OCI-M2 (cell line): ENCODE measurements around the gene AFF4.
"Not testable (repeated sequence)": the region's sequence is repeated elsewhere in the genome, so short reads cannot be mapped to it uniquely, and the experiment has no call there.

ENCODE experiments used
- DNase-seq: peaks from one replicate; lab custom pipeline; 2025; ENCODE audit not compliant: unreplicated experiment; lab: John Stamatoyannopoulos, UW

AFF4 gene

DNA sequence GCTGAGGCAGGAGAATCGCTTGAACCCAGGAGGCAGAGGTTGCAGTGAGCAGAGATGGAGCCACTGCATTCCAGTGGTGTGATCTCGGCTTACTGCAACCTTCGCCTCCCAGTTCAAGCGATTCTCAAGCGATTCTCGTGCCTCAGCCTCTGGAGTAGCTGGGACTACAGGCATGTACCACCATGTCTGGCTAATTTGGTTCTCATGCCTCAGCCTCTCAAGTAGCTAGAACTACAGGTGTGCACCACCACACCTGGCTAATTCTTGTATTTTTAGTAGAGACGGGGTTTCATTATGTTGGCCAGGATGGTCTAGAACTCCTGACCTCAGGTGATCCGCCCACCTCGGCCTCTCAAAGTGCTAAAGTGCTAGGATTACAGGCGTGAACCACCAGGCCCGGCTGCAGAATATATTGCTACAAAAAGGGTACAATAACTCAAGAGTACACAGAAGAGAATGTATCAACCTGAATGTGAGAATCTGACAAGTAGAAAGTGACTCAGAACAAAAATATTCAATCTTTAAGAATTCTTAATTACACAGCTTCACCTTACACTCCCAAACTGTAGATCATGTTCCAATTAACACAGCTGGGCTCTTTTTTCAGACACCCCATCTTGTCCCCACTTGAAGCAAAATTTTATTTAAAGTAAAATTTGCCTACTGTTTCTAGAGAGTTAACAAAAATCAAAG, 2.2 kb downstream of the AFF4 start:
- DNase-seq = not testable (repeated sequence)

DNA sequence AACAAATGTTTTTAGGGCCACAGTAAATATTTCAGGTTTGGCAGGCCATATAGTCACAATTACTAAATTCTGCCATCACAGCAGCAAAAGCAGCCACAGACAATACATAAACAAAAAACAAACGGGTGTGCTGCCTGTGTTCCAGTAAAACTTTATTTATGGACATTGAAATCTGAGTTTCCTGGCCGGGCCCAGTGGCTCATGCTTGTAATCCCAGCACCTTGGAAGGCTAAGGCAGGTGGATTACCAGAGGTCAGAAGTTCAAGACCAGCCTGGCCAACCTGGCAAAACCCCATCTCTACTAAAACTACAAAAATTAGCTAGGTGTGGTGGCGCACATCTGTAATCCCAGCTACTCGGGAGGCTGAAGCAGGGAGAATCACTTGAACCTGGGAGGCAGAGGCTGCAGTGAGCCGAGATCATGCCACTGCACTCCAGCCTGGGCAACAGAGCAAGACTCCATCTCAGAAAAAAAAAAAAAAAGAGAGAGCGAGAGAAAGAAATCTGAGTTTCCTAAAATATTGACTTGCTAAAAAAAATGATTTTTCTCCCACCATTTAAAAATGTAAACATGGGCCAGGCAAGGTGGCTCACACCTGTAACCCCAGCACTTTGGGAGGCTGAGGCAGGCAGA, 7.2 kb downstream of the AFF4 start:
- not testable (repeated sequence) for DNase-seq

DNA sequence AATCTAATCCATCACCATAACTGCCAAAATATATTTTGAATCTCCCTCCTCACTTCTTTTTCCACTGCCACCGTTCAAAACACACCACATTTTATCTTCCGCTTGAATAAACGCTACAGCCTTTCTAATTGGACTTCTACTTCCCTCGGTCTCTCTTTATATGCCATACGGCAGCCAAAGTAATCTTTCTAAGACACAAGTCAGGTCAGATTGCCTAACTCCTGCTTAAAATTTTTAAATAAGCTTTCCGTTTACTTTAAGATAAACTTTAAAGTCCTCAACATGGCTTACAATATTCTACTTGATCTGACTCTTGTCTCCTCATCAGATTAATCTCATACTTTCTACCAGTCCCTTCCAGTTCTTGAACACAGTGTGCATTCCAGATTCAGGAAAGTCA, 9.7 kb downstream of the AFF4 start:
- no peak for DNase-seq

DNA sequence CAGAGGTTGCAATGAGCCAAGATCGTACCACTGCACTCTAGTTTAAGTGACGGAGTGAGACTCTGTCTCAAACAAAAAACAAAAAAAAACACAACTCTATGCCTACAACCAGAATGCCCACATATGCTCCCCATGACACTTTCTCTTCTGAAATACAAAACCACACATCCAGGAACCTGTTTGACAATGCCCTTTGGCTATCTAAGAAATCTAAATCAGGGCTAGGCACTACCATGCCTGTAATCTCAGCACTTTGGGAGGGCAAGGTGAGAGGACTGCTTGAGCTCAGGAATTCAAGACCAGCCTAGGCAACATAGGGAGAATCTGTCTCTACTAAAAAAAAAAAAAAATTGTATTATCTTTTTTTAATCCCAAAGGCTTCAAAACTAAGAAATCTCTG, 10.6 kb downstream of the AFF4 start:
- DNase-seq = no peak

DNA sequence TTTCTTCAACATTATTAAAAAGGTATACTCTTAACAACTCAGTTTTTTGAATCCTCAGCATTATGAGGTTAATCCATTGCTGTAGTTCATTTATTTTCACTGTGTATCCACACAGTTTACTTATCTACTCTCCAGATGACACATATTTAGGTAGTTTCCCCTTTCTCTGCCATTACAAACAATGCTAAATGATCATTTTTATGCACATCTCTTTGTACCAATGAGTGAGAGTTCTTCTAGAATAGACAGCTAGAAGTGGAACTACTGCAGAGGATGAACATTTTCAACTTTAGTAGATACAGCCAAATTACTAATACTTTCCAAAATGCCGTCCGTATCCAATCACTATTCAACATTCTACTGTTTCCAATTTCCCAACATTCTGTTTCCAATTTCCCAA, 11.5 kb downstream of the AFF4 start:
- no peak for DNase-seq

DNA sequence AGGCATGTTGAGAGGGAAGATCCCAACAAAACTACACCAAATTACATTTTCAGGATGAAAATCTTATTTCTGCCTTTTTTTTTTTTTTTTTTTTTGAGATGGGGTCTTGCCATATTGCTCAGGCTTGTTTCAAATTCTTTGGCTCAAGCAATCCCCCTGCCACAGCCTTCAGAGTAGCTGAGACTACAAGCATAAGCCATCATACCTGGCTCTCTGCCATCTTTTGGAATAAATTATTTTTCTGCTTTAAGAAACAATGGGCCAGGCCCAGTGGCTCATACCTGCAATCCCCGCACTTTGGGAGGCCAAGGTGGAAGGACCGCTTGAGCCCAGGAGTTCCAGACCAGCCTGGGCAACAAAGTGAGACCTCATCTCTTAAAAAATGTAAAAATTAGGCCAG, 14.3 kb downstream of the AFF4 start:
- DNase-seq = no peak

DNA sequence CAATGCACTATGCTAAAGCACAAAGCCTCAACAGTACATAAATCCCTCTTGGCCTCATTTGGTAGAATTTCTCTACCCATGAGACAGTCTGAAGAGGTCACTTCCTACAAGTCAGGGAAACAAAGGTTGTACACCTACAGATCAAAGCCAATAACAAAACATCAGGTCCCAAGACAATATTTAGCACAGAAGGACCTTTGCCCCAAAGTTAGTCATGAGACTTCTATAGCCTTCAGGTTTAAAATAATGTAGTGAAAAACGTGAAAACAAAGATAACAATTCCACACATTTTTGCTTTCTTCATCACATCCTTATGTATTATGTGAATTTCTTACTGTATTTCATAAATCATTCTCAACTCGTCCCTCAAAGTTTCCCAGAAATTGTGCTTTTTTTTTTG, 15.8 kb downstream of the AFF4 start:
- no peak for DNase-seq

DNA sequence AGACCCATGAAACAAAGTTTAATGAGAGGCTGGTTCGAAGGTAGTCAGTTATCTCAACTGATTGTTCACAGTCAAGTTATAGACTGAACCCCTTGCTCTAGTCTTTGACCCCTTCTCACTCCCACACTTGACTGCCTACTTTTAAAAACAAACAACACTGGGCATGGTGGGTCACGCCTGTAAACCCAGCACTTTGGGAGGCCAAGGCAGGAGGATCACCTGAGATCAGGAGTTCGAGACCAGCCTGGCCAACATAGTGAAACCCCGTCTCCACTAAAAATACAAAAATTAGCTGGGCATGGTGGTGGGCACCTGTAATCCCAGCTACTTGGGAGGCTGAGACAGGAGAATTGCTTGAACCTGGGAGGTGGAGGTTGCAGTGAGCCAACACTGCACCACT, 18.1 kb downstream of the AFF4 start:
- DNase-seq = not testable (repeated sequence)

DNA sequence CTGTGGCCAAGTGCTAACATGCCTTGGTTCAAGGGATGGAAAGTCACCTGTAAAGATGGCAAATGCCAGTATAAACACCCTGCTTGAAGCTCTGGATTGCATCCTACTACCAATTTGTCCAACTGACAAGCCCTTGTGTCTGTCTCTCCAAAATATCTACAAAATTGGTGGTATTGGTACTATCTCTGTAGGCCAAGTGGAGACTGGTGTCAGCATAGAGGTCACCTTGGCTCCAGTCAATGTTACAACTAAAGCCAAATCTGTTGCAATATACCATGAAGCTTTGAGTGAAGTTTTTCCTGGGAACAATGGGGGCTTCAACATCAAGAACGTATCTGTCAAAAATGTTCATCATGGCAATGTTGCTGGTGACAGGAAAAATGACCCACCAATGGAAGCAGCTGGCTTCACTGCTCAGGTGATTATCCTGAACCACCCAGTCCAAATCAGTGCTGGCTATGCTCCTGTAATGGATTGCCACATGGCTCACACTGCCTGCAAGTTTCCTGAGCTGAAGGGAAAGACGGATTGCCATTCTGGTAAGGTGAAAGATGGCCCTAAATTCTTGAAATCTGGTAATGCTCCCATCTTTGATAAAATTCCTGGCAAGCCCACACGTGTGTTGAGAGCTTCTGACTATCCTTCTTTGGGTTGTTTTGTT, 19.9 kb downstream of the AFF4 start:
- no peak for DNase-seq

DNA sequence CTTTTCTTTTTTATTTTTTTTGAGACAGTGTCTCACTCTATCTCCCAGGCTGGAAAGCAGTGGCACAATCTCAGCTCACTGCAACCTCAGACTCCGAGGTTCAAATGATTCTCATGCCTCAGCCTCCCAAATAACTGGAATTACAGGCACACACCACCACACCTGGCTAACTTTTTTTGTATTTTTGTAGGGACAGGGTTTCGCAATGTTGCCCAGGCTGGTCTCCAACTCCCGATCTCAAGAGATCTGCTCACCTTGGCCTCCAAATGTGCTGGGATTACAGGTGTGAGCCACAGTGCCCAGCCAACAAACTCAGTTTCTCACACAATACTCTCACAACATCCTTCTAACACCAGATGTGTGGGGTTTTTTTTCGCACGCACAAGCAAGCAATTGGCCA, 22.1 kb downstream of the AFF4 start:
- no peak for DNase-seq

DNA sequence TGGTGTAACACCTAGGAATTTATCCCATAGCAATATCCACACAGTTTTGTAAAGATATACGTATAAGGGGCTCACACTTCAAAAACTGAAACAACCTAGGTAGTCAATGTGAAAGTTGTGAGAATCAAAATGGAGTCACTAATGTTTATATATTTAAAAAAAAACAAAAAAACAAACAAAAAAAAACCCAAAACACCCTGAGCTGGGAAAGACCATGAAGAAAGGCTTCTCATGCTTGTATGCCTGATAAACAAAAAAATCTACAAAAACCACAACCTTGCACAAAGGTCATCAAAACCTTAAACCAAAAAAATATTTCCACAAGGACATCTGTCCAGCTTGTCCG, 35.4 kb downstream of the AFF4 start:
- DNase-seq = no peak

DNA sequence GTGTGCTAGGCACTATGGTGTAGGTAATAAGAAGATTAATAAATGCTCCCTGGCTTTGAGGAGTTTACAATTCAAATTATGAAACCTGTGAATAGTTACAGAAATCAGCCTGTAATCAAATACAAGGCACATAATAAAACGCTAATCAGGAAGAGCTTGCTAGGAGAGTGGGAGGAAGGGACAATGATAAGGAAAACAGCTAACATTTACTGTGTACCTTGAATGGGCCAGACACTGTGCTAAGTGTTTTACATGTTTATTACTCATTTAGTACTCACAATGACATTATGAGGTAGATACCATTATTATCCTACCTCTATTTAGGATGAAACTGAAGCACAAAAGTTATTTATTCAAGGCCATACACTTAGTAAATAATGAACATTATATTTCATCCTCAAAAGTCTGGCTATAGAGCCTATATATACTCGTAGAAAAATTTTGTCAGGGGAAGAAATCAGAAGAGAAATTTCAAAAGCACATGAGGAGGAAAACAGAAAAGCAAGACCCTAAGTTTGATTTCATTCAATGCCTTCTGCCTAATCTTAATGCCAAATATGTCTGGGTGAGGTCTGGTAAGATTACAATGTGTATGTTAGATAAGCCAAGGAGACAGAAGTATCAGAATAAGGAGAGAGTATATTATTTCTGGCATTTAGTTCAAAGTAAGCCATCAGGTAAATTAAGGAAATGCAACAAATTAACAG, 35.9 kb downstream of the AFF4 start:
- DNase-seq = no peak

DNA sequence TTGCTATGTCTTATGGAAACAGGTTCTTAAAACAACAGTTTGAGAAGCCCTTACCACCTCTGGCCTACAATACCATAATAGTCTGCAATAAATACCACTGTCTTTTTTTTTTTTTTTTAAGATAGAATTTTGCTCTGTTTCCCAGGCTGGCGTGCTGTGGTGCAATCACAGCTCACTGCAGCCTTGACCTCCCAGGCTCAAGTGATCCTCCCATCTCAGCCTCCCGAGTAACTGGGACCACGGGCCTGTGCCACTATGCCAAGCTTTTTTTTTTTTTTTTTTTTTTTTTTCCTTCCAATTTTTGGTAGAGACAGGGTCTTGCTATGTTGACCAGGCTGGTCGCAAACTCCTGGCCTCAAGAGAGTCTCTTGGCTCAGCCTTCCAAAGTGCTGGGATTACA, 37.0 kb downstream of the AFF4 start:
- DNase-seq = no peak

DNA sequence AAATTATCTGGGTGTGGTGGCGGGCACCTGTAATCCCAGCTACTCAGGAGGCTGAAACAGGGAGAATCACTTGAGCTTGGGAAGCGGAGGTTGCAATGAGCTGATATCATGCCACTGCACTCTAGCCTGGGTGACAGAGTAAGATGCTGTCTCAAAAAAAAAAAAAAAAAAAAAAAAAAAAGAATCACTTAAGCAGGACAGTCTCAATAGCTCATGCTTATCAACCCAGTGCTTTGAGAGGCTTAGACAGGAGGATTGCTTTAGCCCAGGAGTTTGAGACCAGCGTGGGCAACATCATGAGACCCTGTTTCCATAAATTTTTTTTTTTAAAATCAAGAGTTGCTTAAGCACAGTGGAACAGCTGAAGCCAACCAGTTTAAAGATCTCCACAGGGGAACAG, 47.3 kb downstream of the AFF4 start:
- DNase-seq = no peak

DNA sequence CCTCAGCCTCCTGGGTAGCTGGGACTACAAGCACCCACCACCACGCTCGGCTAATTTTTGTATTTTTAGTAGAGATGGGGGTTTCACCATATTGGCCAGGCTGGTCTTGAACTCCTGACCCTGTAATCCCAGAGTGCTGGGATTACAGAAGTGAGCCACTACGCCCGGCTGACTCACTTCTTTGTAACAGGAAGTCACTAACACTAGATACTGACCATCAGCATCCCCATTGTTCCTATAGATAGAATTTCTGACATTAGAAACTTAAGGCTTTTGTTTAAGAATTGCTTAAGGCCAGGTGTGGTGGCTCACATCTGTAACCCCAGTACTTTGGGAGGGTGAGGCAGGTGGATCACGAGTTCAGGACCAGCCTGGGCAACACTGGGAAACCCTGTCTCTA, 47.8 kb downstream of the AFF4 start:
- DNase-seq = no peak

DNA sequence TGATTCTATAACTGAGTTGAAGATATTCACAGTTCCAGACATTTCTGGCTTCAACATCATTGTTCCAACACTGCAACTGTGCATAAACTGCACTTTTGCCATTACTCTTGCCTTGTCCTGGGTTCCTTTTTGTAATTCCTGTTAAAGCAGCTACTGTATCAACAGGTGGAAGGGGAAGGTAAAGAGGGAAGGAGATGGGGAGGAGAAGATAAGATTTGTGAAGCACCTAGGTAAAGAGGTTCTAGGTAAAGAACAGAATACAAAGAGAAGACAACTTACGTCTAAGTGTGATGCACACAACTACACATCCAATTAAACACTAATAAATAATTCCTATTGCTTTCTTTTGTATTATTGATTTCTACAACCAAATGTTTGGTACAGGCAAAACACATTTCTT, 53.7 kb downstream of the AFF4 start:
- DNase-seq = no peak

DNA sequence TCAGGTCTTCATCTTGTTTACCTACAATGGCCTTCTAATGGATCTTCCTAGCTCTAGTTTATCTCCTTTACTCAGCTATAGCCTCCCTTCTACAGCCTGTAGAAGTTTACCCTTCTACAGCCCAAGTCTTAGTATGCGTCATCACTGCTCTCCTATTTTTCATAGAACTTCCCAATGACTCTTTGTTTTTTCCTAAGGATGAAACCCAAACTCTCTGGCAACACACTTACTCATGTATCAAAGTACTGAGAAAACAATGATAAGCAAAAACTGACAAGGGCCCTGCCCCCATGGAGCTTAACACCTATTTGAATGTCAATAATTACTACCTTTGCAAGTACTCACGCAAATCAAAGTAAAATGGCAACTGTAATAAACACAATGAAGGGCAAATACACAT, 56.3 kb downstream of the AFF4 start:
- DNase-seq = no peak

DNA sequence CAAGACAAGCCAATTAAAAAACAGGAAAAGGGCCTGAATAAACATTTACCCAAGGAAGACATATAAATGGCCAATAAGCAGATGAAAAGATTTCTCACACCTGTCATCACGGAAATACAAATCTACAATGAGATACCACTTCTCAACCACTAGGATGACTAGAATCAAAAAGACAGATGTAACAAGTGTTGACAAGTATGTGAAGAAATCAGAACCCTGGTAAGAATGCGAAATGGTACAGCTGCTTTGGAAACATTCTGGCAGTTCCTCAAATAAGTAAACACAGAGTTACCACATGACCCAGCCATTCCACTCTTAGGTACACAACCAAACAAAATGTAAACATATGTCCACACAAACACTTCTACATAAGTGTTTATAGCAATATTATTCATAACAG, 57.5 kb downstream of the AFF4 start:
- no peak for DNase-seq

DNA sequence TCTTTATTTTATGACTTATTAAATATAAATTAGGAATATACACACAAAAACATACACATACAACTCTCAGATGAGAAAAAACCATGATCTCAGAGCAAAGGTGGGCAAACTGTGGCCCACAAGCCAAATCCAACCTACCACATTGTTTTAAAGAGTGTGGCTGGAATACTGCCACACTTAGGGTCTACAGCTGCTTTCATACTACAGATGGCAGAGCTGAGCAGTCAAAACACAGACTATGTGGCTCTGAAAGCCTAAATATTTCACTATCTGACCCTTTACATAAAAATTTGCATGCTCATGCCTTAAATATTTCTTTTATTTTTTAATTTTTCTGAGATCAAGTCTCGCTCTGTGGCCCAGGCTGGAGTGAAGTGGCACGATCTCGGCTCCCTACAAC, 61.7 kb downstream of the AFF4 start:
- DNase-seq = no peak

DNA sequence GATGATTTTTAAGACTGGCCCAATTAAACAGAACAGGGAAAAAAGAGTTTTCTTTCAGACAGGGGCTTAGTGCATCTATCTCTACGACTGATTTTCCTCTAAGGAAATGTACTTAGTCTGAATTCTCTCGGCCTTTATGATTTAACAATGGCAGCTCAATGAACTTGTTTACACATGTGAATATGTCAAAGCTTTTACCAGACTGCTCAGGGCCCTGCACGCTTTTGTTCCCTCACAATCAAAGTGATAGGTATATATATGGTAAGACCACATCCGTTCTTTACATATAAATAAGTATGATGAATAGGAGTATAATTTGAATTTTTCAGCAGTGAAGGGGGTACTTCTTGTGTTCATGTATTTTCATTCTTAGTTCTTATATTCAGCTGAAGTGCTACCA, 62.4 kb downstream of the AFF4 start:
- DNase-seq = no peak

DNA sequence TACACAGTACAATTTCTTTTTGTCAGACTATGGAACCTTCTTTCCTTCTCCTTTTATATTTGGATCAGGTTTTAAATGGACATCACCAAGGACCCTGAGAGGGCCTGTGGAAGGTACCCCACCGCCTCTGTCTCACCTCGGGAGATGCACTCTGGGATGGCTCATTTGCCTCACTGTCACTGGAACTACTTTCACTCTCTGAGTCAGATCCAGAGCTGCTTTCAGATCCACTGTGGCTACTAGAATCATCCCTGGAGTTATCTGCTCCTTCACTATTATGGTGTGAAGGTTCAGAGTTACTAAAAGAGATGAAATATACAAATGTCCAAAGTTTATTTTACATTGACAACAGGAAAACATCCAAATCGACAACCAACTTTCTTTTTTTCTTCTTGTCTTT, 65.3 kb downstream of the AFF4 start:
- no peak for DNase-seq

DNA sequence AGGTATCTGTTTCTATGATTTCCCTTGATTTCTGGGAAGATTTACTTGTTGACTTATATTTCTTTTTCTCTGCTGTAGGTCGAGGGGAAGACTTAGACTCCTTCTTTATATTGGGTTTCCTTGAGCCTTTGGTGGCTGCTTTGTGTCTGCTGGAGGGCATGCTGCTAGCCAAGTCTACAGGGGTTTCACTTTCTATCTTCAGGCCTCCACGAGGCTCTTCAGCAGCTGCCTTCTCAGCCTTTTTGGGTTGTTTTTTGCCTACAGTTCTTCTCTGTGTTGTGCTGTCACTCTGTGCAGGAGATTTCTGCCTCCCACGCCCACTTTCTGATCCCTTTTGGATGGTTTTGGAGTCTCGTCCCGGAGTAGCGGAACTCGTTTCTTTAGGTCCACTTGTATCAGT, 66.7 kb downstream of the AFF4 start:
- DNase-seq = no peak
